GM12874 (cell line): Measurements from ENCODE around the gene PLXDC1.

Source experiments
- CTCF ChIP-seq: IDR thresholded peaks from 2 replicates; pipeline ENCODE4 v1.5.1; 2011; ENCODE audit warnings: low read depth, mild to moderate bottlenecking, control low read depth, low read length, moderate library complexity; ENCODE audit not compliant: insufficient read depth

PLXDC1 gene

DNA sequence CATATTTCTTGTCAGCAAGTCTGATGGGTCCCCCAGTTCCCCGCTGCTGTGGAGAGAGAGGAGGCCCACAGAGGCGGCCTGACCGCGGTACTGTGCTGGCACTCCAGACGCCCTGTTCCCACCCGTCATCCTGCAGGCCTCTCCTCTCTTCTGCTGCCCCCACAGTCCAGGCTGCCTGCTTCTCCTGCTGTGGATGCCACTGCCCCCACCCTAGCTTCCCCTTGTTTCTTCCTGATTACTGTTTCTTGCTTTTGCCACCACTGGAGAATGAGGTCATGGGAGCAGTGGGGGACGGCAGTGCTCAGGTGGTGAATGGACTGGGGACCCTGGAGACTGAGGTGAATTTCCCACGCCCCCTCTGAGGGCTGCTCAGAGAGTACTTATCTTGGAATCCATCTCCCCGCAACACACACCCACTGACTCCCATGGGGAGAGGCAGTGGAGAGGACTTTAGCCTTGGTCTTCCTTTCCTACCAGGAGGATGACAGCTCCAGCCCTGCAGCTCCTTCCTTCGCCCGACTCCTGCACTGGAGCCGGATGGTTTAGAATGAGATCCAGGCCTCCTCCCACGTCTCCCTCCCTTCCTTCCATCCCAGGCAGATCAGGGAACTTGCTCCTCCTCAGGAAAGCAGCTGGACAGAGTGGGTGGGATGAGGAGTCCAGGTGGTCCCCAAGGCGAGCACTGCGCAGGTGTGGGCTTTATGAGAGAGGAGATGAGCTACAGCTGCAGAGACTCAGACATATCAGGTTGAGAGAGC is 60.4 kb downstream of the PLXDC1 start:
- no peak for TF ChIP-seq CTCF

DNA sequence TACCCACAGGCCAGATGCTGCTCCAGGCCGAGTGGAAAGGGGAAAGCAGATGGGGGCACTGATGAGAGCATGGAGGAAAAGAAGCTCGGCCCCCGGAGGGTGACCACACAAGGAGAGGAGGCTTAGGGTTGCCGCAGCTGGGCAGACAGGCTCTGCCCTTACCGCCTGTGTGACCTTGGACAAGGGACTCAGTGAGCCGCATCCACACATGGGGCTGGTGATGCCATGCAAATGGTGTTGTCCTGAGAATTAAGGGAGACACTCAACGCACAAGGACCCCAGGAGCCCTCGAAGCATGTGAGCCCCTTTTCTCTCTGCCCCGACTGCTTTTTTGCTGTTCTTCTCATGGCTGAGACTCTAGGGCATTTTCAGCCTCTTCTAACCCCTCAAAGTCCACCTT is 61.0 kb downstream of the PLXDC1 start:
- TF ChIP-seq CTCF: no peak

DNA sequence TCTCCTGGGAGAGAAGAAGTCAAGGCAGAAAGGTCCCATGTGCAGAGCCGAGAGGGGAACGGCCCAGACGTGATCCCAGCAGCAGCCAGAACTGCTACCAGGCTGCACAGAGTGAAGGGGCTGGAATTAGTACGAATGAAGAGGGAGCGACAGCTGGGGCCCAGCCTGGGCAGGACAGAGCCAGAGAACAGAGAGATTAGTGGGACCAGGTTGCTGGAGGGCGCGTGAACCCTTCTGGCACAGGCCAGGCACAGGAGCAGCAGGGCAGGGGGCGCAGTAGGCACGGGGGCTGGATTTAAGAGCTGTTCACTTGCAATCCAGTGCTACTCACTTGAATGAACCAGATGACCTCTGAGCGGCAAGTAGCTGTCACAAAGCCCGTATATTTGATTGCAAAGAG is 66.9 kb downstream of the PLXDC1 start:
- TF ChIP-seq CTCF: no peak

DNA sequence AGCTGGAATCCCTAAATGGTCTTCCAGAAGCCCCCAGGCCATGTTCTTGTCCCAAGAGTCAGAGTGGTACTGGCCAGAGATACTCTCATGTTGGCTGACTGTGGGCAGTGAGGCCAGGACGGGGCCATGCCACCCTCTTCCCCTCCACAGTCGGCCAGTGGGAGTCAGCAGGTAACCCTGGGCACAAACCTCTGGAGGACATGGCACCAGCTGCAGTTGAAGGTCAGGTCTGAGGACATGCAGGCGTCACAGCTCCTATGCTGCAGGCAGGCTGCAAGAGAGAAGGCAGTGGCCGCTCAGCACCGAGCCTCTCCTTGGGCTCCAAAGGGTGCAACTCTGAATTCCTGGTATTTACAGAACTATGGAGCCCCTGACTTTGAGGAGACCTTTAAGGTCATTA is 68.2 kb downstream of the PLXDC1 start:
- TF ChIP-seq CTCF: no peak

DNA sequence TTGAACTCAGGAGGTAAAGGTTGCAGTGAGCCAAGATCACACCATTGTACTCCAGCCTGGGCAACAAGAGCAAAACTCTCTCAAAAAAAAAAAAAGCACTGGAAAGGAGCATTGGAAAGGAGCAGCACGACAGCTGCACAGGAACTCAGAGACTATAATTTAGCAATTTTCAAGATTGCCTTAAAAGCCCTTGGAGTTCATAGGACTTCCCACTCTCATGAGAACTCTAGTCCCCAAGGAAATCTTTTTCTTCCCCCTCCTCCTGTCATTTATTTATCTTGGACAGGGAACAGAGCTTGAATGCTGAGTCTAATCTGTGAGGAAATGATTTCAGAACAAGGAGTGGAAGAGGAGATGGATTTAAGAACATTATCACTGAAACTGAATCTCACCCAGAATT is 69.0 kb downstream of the PLXDC1 start:
- TF ChIP-seq CTCF: no peak

DNA sequence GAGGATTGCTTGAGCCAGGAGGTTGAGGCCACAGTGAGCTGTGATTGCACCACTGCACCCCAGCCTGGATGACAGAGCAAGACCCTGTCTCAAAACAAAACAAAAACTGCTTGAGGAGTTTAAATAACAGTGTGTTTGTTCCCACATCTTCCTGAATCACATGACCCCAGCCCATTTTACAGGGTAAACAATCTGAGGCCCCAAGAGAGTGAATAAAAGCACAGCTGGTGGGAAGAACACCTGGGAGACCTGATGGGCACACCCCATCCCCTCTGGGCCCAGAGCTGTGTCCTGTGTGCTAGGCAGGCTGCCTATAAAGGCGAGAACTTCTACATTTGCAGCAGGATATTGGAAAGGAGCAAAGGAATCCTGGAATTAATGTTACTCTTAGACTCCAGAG is 69.6 kb downstream of the PLXDC1 start:
- TF ChIP-seq CTCF: no peak

DNA sequence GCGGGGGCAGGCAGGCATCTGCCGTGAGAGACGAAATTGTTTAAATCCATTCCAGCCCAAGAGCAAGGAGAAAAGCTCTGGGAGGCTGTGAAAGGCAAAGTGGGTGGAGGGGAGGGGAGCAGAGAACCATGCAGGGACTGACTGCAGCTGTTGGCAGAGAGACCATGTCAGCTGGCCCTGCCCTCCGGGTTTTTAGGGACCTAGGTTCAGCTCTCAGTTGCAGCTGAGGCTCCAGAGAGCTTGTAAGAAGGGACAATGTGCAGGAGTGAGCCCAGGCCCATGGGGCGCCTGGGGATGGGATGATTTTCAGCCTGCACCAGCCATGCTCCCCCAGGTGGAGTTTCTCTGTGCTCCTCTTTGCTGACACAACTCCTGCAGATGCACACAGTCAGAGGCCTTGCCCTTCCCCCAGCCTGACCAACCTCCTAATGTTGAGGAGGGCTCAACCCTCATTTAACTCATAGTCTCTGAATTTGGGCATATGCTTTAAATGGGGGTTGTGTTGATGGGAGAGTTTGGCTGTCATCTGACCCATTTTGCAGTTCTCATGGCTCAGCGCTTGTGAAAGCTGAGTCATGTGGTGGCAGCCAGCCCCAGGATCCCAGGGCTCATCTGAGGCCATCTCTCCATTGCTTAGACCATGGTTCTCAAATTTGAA is 70.9 kb downstream of the PLXDC1 start:
- TF ChIP-seq CTCF: no peak
